MM.1S (cell line): Measurements from ENCODE around the gene KCNK4.

Experiments used
- DNase-seq: peaks from one replicate; pipeline ENCODE4 v3.0.0-alpha.2; 2015
- H2AFZ ChIP-seq: fragments of 300-600 bp; sonication (generic); 2 replicates; pipeline ENCODE4 v1.6.0; 2016; ENCODE audit warnings: antibody characterized with exemption, low read length
- H3F3A ChIP-seq: fragments of 300-600 bp; sonication (generic); 2 replicates; pipeline ENCODE4 v1.6.1; 2016; ENCODE audit warnings: mild to moderate bottlenecking, antibody characterized with exemption, low read length, moderate library complexity, mixed read lengths; ENCODE audit not compliant: insufficient read depth
- H3K27ac ChIP-seq: fragments of 300-600 bp; sonication (generic); 2 replicates; pipeline ENCODE4 v1.5.1; 2016; ENCODE audit warnings: mild to moderate bottlenecking, low read length
- H3K27me3 ChIP-seq: fragments of 300-600 bp; sonication (generic); replicated peaks from 2 replicates; pipeline ENCODE4 v1.6.0; 2016; ENCODE audit warnings: low read length; ENCODE audit not compliant: insufficient read depth
- H3K36me3 ChIP-seq: fragments of 300-600 bp; sonication (generic); replicated peaks from 2 replicates; pipeline ENCODE4 v1.6.1; 2016; ENCODE audit warnings: mild to moderate bottlenecking, low read length, mixed read lengths; ENCODE audit not compliant: insufficient read depth
- H3K4me1 ChIP-seq: fragments of 300-600 bp; sonication (generic); 2 replicates; pipeline ENCODE4 v1.6.1; 2016; ENCODE audit warnings: low read length, mixed read lengths
- H3K4me2 ChIP-seq: fragments of 300-600 bp; sonication (generic); 2 replicates; pipeline ENCODE4 v1.6.0; 2016; ENCODE audit warnings: low read depth, low read length
- H3K4me3 ChIP-seq: fragments of 300-600 bp; sonication (generic); 2 replicates; pipeline ENCODE4 v1.5.1; 2016; ENCODE audit warnings: low read length, mixed read lengths
- H3K79me2 ChIP-seq: fragments of 300-600 bp; sonication (generic); 2 replicates; pipeline ENCODE4 v1.6.1; 2016; ENCODE audit warnings: mixed run types, low read length, mixed read lengths
- H3K9ac ChIP-seq: fragments of 300-600 bp; sonication (generic); 2 replicates; pipeline ENCODE4 v1.6.1; 2016; ENCODE audit warnings: low read length, mixed read lengths
- H3K9me2 ChIP-seq: fragments of 300-600 bp; sonication (generic); replicated peaks from 2 replicates; pipeline ENCODE4 v1.6.1; 2016; ENCODE audit warnings: mild to moderate bottlenecking, low read length, mixed read lengths; ENCODE audit not compliant: insufficient read depth
- H3K9me3 ChIP-seq: fragments of 300-600 bp; sonication (generic); replicated peaks from 2 replicates; pipeline ENCODE4 v1.6.1; 2016; ENCODE audit warnings: mild to moderate bottlenecking, low read length, mixed read lengths; ENCODE audit not compliant: insufficient read depth
- H4K20me1 ChIP-seq: fragments of 300-600 bp; sonication (generic); 2 replicates; pipeline ENCODE4 v1.6.1; 2016; ENCODE audit warnings: mild to moderate bottlenecking, low read length, moderate library complexity, mixed read lengths; ENCODE audit not compliant: insufficient read depth
- CTCF ChIP-seq: fragments of 300-600 bp; sonication (generic); IDR thresholded peaks from 2 replicates; pipeline ENCODE4 v1.5.1; 2016; ENCODE audit warnings: antibody characterized with exemption, low read length, mixed read lengths
- EZH2 ChIP-seq: fragments of 300-600 bp; sonication (generic); optimal IDR thresholded peaks from 2 replicates; pipeline ENCODE3; 2017; ENCODE audit warnings: low read depth, mild to moderate bottlenecking, antibody characterized with exemption, low read length, mixed read lengths
- EZH2phosphoT487 ChIP-seq: fragments of 300-600 bp; sonication (generic); IDR thresholded peaks from 2 replicates; pipeline ENCODE4 v1.6.1; 2018; ENCODE audit warnings: antibody characterized with exemption, low read length

Gene KCNK4

DNA sequence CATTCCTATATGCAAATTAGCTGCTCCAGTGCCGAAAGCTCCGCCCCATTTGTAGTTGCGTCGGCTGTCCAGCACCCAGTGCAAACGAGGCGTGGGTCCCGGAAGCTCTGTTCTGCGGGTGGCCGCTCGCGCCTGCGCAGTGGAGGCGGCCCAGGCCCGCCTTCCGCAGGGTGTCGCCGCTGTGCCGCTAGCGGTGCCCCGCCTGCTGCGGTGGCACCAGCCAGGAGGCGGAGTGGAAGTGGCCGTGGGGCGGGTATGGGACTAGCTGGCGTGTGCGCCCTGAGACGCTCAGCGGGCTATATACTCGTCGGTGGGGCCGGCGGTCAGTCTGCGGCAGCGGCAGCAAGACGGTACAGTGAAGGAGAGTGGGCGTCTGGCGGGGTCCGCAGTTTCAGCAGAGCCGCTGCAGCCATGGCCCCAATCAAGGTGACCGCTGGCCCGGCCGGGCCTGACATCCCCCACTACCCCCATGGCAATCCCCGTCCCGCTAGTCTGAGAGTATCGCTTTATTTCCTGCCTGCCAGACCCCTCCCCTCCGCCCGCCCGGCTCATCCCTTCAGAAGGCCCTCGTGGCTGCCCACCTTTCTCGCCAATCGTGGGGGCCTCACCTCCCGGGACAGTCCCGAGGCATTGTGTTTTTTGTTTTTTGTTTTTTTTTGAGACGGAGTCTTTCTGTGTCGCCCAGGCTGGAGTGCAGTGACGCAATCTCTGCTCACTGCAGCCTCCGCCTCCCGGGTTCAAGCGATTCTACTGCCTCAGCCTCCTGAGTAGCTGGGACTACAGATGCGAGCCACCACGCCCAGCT is 27.1 kb downstream of the KCNK4 start, which contains the start of gene PRDX5:
PRDX5 (plus strand) TSS at position 161 of the 805 bp plus-strand sequence; CDS start at position 256, 95 bp downstream.
- peak; percentile 25; the same call in 1 of the 2 replicates for TF ChIP-seq CTCF
- TF ChIP-seq EZH2 = no peak
- Histone ChIP-seq H3K27ac (peak within 1 kb of the TSS; percentile 100), H3K9me2 (no peaks in the 10 kb centered on the region), H3K36me3 (no peaks in the 10 kb centered on the region), H2AFZ (peak within 1 kb of the TSS; percentile 63), H3K9me3 (no peaks in the 10 kb centered on the region), H3K79me2 (peaks cover 45% of the 10 kb centered on the region), H4K20me1 (no peaks in the 10 kb centered on the region), H3K27me3 (no peaks in the 10 kb centered on the region), H3K4me2 (peak within 1 kb of the TSS; percentile 93), H3K9ac (peak within 1 kb of the TSS; percentile 92), H3F3A (peaks cover 39% of the 10 kb centered on the region), H3K4me3 (peak within 1 kb of the TSS; percentile 78), H3K4me1 (peaks cover 6% of the 10 kb centered on the region)
- peak; percentile 98 for DNase-seq

DNA sequence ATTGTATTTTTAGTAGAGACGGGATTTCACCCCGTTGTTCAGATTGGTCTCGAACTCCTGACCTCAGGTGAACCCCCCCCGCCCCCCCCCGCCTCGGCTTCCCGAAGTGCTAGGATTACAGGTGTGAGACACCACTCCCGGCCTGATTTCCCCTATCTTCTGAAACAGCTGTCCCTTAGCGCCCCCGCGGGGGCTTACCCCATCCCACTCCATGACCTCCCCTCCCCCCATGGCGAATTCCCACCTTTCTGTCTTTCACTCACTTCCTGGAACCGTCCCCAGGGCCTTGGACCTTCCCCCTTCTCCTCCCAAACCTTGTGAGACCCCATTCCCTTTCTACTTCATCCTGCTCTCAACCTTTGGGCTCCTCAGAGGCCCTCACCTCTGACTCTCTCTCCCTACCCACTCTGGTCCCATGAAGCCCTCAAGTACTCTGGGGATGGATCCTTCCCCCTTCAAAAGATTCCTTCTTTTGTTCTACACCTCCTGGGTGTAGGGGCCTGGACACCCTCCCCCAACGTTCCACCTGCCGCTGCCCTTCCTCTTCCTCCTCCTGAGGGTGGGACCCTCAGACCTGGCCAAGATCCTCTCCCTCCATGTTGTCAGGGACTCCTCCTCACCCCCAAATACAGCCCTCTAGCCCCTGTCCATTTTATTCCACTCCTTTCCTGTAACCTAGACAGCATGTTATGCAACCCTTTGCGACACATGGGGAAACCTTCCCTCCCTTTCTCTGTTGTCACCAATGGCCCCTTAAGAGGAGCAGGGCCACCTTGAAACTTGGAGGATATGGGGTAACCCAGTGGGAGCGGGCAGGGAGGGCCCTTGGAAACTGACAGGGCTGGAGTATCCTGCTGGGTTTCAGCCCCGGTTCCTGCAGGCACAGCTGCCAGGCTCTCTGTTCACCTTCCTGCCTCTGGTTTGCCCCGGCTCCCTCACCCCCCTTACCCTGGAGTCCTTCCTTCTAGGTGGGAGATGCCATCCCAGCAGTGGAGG is 28.0 kb downstream of the KCNK4 start:
- peak overlapping the region; percentile 78 for H3K4me3 ChIP-seq
- H4K20me1 ChIP-seq = no peaks in the 10 kb centered on the region
- TF ChIP-seq EZH2phosphoT487 (no peak), CTCF (no peak), EZH2 (no peak)
- H3K36me3 ChIP-seq = no peaks in the 10 kb centered on the region
- no peak overlapping the region for H2AFZ ChIP-seq
- H3K79me2 ChIP-seq = peaks cover 36% of the 10 kb centered on the region
- H3K9ac ChIP-seq = peak overlapping the region; percentile 92; the same call in 1 of the 2 replicates
- H3K4me1 ChIP-seq = peaks cover 6% of the 10 kb centered on the region
- H3F3A ChIP-seq = peaks cover 38% of the 10 kb centered on the region
- no peaks in the 10 kb centered on the region for H3K27me3 ChIP-seq
- DNase-seq = no peak
- H3K9me2 ChIP-seq = no peaks in the 10 kb centered on the region
- no peak overlapping the region for H3K27ac ChIP-seq
- no peaks in the 10 kb centered on the region for H3K9me3 ChIP-seq
- peak overlapping the region; percentile 93; the same call in 1 of the 2 replicates for H3K4me2 ChIP-seq

- H3K9me3 ChIP-seq = no peaks in the 10 kb centered on the region
- H3K4me2 ChIP-seq = no peak overlapping the region
- no peak overlapping the region for H3K4me3 ChIP-seq
- peaks cover 28% of the 10 kb centered on the region for H3F3A ChIP-seq
- peaks cover 6% of the 10 kb centered on the region for H3K4me1 ChIP-seq
- no peak overlapping the region for H3K9ac ChIP-seq
- no peak for TF ChIP-seq EZH2phosphoT487
- TF ChIP-seq CTCF = no peak
- no peak for TF ChIP-seq EZH2
- H4K20me1 ChIP-seq = no peaks in the 10 kb centered on the region
- H2AFZ ChIP-seq = no peak overlapping the region
- H3K27me3 ChIP-seq = no peaks in the 10 kb centered on the region
- H3K9me2 ChIP-seq = no peaks in the 10 kb centered on the region
- DNase-seq = no peak
- H3K36me3 ChIP-seq = no peaks in the 10 kb centered on the region
- peaks cover 22% of the 10 kb centered on the region for H3K79me2 ChIP-seq
- H3K27ac ChIP-seq = no peak overlapping the region
Observed at GRCh38 chr11:64320556-64320955, 29.5 kb downstream of the KCNK4 start.
